Prostate gland (tissue), 2 donors: ENCODE results near the gene TMPRSS6.

ENCODE experiments used
- CTCF ChIP-seq, 4 experiments: fragments of 200-600 bp in 2 of 4; fragments of 450-650 bp in 2 of 4; sonication (generic) in 2 of 4; IDR thresholded peaks; 1 replicate in 3 of 4; 2 replicates in 1 of 4; pipeline ENCODE4 v1.5.1; 2016 to 2019; ENCODE audit warnings: antibody characterized with exemption in 4 of 4, mild to moderate bottlenecking in 2 of 4, moderate library complexity in 2 of 4
- POLR2A ChIP-seq: fragments of 450-650 bp; IDR thresholded peaks from one replicate; pipeline ENCODE4 v1.6.1; 2016; ENCODE audit warnings: antibody characterized with exemption, mild to moderate bottlenecking

DNA sequence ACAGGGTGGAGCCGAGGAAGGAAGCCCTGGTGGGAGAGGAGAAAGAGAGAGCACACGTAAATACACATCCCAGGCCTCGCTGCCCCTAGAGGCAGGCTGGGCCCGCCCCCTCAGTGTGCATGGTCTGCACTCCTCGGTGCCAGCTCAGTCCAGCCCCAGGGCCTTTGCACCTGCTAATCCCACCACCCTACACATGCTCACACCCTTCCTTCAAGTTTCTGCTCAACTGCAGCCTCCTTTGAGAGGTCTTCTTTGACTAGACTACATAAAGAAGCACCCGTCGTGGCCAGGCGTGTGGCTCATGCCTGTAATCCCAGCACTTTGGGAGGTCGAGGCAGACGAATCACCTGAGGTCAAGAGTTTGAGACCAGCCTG, 34.7 kb upstream of the TMPRSS6 start:
- TF ChIP-seq POLR2A (no peak), CTCF (IDR thresholded peaks at IDR 0.05) (no peak)
